Measurements from ENCODE around the gene FOXG1. TPM values are rescaled to one million over a fixed set of nuclear protein-coding genes. Genes with fewer than 3 reads are reported as not detected.

FOXG1 gene
- total and polyA plus RNA-seq, 10 donors, result 0.03 to 0.12 (median 0.04) TPM; not detected in 6

DNA sequence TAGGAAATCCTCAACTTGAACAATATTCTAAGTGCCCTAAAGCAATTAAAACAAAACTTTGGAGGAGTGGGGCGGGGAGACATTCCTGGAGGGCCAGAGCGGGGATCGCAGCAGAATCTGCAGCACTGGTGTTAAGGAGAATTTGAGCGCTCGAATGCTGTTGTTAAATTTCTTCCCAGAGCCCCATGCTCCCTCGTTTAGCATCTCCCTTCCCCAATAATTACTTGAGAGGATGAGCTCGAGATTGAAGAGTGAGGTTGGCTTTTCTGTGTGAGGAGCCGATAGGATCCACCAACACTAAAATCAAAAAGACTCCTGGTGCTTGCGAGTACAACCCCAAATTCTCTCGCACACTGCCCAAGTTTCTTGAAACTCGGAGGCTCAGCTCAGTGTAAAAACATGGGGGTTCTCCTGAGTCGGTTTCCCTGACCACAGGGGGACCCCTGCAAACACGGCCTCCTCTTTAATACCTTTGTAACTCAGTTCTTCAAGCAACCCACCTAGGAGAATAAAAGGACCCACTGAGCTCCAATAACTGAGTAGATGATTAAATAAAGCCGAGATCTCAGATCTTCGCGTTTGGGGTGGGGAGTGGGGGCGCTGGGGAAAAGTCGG is 10.2 kb upstream of the FOXG1 start:
- no peak for DNase-seq
- H3K36me3 ChIP-seq, result no peaks in the 10 kb centered on the region
- H3K27ac ChIP-seq, result no peak overlapping the region
- 5 to 7% (median 5%) methylated on average over 18 of the region's 18 CpGs for WGBS, 5 donors
- H3K4me3 ChIP-seq, result no peak overlapping the region
- H3K4me1 ChIP-seq, result peaks cover 0 to 14% (median 6%) of the 10 kb centered on the region in 6 donors
- no peak for TF ChIP-seq POLR2AphosphoS5 (IDR thresholded peaks at IDR 0.05)
- no peak for TF ChIP-seq POLR2A (IDR thresholded peaks at IDR 0.05)
- TF ChIP-seq, protein P1, sequence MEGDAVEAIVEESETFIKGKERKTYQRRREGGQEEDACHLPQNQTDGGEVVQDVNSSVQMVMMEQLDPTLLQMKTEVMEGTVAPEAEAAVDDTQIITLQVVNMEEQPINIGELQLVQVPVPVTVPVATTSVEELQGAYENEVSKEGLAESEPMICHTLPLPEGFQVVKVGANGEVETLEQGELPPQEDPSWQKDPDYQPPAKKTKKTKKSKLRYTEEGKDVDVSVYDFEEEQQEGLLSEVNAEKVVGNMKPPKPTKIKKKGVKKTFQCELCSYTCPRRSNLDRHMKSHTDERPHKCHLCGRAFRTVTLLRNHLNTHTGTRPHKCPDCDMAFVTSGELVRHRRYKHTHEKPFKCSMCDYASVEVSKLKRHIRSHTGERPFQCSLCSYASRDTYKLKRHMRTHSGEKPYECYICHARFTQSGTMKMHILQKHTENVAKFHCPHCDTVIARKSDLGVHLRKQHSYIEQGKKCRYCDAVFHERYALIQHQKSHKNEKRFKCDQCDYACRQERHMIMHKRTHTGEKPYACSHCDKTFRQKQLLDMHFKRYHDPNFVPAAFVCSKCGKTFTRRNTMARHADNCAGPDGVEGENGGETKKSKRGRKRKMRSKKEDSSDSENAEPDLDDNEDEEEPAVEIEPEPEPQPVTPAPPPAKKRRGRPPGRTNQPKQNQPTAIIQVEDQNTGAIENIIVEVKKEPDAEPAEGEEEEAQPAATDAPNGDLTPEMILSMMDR (IDR thresholded peaks at IDR 0.05 in 8 of 11, conservative IDR thresholded peaks at IDR 0.05 in 3 of 11), result no peak
- H3K9me3 ChIP-seq, result peaks cover 0 to 4% (median 0%) of the 10 kb centered on the region in 8 donors
- H3K27me3 ChIP-seq (replicated peaks in 1 of 7), result peaks cover 13 to 98% (median 74%) of the 10 kb centered on the region in 7 donors
- intact Hi-C loops (cut with DNase I; ENCODE audit: low total_unique reads), result no loop called here

GRCh38 chr14:28756884-28757570 is 9.6 kb upstream of the FOXG1 start:
- DNase-seq, result no peak
- intact Hi-C loops (cut with DNase I; ENCODE audit: low total_unique reads), result no loop called here
- WGBS, 5 donors, result 5 to 9% (median 6%) methylated on average over 23 of the region's 23 CpGs
- TF ChIP-seq, protein P1 (IDR thresholded peaks at IDR 0.05 in 8 of 11, conservative IDR thresholded peaks at IDR 0.05 in 3 of 11), result peak in 6 of 11 experiments; percentile 12 to 44 (median 32)
- TF ChIP-seq POLR2AphosphoS5 (IDR thresholded peaks at IDR 0.05) (no peak), POLR2A (IDR thresholded peaks at IDR 0.05) (no peak)
- Histone ChIP-seq H3K27ac (no peak overlapping the region), H3K4me1 (peaks cover 0 to 14% (median 6%) of the 10 kb centered on the region in 6 donors), H3K9me3 (peaks cover 0 to 4% (median 0%) of the 10 kb centered on the region in 8 donors), H3K27me3 (replicated peaks in 1 of 7) (peaks cover 13 to 98% (median 81%) of the 10 kb centered on the region in 7 donors), H3K36me3 (no peaks in the 10 kb centered on the region), H3K4me3 (no peak overlapping the region)

DNA sequence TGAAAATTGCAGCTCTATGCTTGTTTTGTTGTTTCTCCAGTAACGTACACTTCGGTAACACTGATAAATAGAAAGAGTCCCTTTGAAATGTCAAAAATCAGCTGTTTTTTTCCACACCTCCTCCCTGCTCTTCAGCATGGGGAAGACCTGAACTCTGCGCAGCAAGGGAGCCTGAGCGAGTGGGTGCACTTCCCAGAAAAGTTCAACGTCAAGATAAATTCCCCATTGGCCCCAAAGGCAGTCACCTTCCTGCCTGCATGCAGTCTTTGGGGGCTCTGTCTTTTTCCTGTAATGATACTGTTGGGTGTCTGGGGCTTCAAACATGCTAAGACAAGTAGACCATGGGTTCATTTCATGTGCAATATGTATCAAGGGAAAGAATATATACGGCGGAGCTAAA is 8.8 kb upstream of the FOXG1 start:
- WGBS, 5 donors, result 11 to 21% (median 16%) methylated on average over 7 of the region's 7 CpGs
- TF ChIP-seq POLR2A (IDR thresholded peaks at IDR 0.05) (no peak), POLR2AphosphoS5 (IDR thresholded peaks at IDR 0.05) (no peak)
- TF ChIP-seq, protein P1 (IDR thresholded peaks at IDR 0.05 in 8 of 11, conservative IDR thresholded peaks at IDR 0.05 in 3 of 11), result no peak
- Histone ChIP-seq H3K4me1 (peaks cover 0 to 14% (median 6%) of the 10 kb centered on the region in 6 donors), H3K36me3 (no peaks in the 10 kb centered on the region), H3K27me3 (replicated peaks in 1 of 7) (peaks cover 13 to 100% (median 89%) of the 10 kb centered on the region in 7 donors), H3K27ac (no peak overlapping the region), H3K9me3 (peaks cover 0 to 4% (median 0%) of the 10 kb centered on the region in 8 donors), H3K4me3 (no peak overlapping the region)
- intact Hi-C loops (cut with DNase I; ENCODE audit: low total_unique reads), result no loop called here
- DNase-seq, result no peak

DNA sequence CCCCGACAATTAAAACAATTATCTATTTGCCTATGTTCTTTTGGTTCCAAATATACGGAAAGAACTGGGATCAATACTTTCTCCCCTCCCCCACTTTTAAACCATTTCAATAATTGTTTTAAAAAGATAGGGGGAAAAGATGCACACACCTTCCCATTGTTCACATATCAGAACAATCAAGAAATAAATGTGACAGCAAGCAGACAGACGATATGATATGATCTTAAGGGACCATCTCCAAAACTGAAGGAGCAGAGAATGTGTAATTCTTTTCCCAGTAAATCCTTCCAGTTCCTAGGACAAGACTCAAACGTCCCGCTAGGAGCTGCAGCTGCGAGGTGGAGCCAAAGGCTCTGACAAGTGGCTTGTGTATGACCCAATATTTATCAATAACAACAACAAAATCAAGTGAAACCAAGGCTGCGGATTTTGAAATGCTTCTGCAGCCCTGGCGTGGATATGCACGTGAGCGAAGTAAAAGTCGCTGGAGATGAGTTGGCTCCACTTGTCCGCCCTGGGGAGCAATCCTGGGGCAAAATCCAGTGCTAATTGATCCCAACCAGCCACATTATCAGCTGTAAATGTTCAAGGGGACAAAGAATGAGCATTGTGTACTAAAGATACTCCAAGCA is 8.2 kb upstream of the FOXG1 start:
- TF ChIP-seq POLR2A (IDR thresholded peaks at IDR 0.05) (no peak), POLR2AphosphoS5 (IDR thresholded peaks at IDR 0.05) (no peak)
- TF ChIP-seq, protein P1 (IDR thresholded peaks at IDR 0.05 in 8 of 11, conservative IDR thresholded peaks at IDR 0.05 in 3 of 11), result no peak
- Histone ChIP-seq H3K27ac (no peak overlapping the region), H3K27me3 (replicated peaks in 1 of 7) (peaks cover 13 to 100% (median 91%) of the 10 kb centered on the region in 7 donors), H3K4me3 (no peak overlapping the region), H3K9me3 (peaks cover 0 to 4% (median 0%) of the 10 kb centered on the region in 8 donors), H3K4me1 (peaks cover 0 to 14% (median 6%) of the 10 kb centered on the region in 6 donors), H3K36me3 (no peaks in the 10 kb centered on the region)
- DNase-seq, result no peak
- intact Hi-C loops (cut with DNase I; ENCODE audit: low total_unique reads), result no loop called here
- WGBS, 5 donors, result 4 to 12% (median 9%) methylated on average over 12 of the region's 12 CpGs
